CD4-positive, alpha-beta memory T cell (primary cell): ENCODE measurements around the gene GPC6. TPM values are rescaled to one million over a fixed set of nuclear protein-coding genes. Genes with fewer than 3 reads are reported as not detected.

Experiments
- CTCF ChIA-PET: fragments of 350-600 bp; sonication (Branson Sonifier 250); formaldehyde crosslinking; loops from one replicate; lab custom pipeline; 2021; ENCODE audit warnings: inconsistent platforms; ENCODE audit not compliant: partially characterized antibody; lab: Charles Lee
- POLR2A ChIA-PET: fragments of 350-600 bp; sonication (Branson Sonifier 250); formaldehyde crosslinking; loops from one replicate; lab custom pipeline; 2021; ENCODE audit not compliant: partially characterized antibody; lab: Charles Lee
- DNase-seq, 5 donors: peaks; one replicate each; pipeline versions ENCODE4 v3.0.0 to v3.0.0-alpha.2; 2020 to 2022; ENCODE audit warnings: mixed read lengths in 1 of 5
- H3K27ac ChIP-seq: one replicate; pipeline ENCODE4 v1.7.0; 2013; ENCODE audit warnings: low read depth, low read length
- H3K27me3 ChIP-seq: 2 replicates; pipeline ENCODE4 v1.7.0; 2013; ENCODE audit warnings: mild to moderate bottlenecking, low read length, moderate library complexity; ENCODE audit not compliant: insufficient read depth
- H3K36me3 ChIP-seq: 2 replicates; pipeline ENCODE4 v1.7.0; 2013; ENCODE audit warnings: mild to moderate bottlenecking, low read length, moderate library complexity; ENCODE audit not compliant: insufficient read depth
- H3K4me1 ChIP-seq: 2 replicates; pipeline ENCODE4 v1.7.0; 2013; ENCODE audit warnings: mild to moderate bottlenecking, low read length, moderate library complexity; ENCODE audit not compliant: insufficient read depth
- H3K4me3 ChIP-seq, 2 donors: one replicate each; pipeline ENCODE4 v1.7.0; 2013; ENCODE audit warnings: low read length in 2 of 2, mild to moderate bottlenecking in 1 of 2
- H3K9me3 ChIP-seq, 2 donors: one replicate each; pipeline ENCODE4 v1.7.0; 2013; ENCODE audit warnings: low read length in 2 of 2, control low read depth in 1 of 2; ENCODE audit not compliant: control insufficient read depth in 1 of 2
- H3K27ac Mint-ChIP-seq, 7 donors: one replicate each; pipeline ENCODE4 v1.8.0; 2020 to 2021; ENCODE audit warnings: mixed read lengths in 7 of 7, mild to moderate bottlenecking in 6 of 7, inconsistent platforms in 3 of 7, moderate library complexity in 3 of 7
- H3K27me3 Mint-ChIP-seq, 2 donors: one replicate each; pipeline ENCODE4 v1.8.0; 2020 to 2021; ENCODE audit warnings: mixed read lengths in 2 of 2
- H3K36me3 Mint-ChIP-seq, 2 donors: one replicate each; pipeline ENCODE4 v1.8.0; 2020 to 2021; ENCODE audit warnings: mixed read lengths in 2 of 2, inconsistent platforms in 1 of 2, mild to moderate bottlenecking in 1 of 2
- H3K4me1 Mint-ChIP-seq, 4 donors: one replicate each; pipeline ENCODE4 v1.8.0; 2020 to 2021; ENCODE audit warnings: mixed read lengths in 4 of 4, mild to moderate bottlenecking in 1 of 4
- H3K4me3 Mint-ChIP-seq, 8 donors: one replicate each; pipeline ENCODE4 v1.8.0; 2020 to 2021; ENCODE audit warnings: mixed read lengths in 8 of 8, mild to moderate bottlenecking in 7 of 8, moderate library complexity in 6 of 8, inconsistent platforms in 3 of 8
- H3K9me3 Mint-ChIP-seq, 8 donors: one replicate each; pipeline ENCODE4 v1.8.0; 2020 to 2021; ENCODE audit warnings: mixed read lengths in 8 of 8, mild to moderate bottlenecking in 5 of 8, inconsistent platforms in 3 of 8, moderate library complexity in 1 of 8
- intact Hi-C: fragments of 100-400 bp; cut with micrococcal nuclease; formaldehyde crosslinking; loops from one replicate; pipeline ENCODE4 v1.15.1; 2023
- polyA plus RNA-seq, 2 donors: library from polyadenylated mRNA; unstranded; fragments of 300-500 nt; fragmentation: Illumina TruSeq; gene quantifications; one replicate each; pipeline ENCODE4 v1.2.3, GENCODE V29; 2021
- total RNA-seq, 2 experiments: library from RNA; stranded (reverse); gene quantifications; one replicate each; pipeline ENCODE4 v1.2.3, GENCODE V29; 2021

Gene GPC6
- total and polyA plus RNA-seq, 4 experiments from 2014 or later, result not detected

DNA sequence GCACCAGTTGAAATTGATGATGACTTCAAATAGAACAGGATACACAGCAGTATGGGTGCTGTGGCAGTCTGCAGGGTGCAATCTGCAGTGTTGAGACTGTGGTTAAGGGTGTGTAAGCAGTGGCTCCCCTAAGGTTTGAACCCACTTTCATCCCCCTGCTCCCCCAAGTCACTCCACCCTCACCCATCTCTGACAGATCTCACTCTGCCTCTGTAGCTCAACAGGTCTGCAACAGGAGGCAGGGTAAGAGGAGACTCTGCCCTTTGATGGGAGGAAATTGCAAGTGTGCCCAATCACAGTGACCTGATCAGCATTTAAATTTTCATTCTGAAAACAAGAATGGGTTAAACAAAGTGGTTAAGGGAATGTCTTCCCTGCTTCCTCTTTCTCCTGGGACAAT is 1160.4 kb downstream of the GPC6 start:
- Mint-ChIP-seq H3K4me3 (no peak overlapping the region), H3K27ac (no peak overlapping the region), H3K27me3 (peaks cover 4 to 8% of the 10 kb centered on the region in 2 donors)

DNA sequence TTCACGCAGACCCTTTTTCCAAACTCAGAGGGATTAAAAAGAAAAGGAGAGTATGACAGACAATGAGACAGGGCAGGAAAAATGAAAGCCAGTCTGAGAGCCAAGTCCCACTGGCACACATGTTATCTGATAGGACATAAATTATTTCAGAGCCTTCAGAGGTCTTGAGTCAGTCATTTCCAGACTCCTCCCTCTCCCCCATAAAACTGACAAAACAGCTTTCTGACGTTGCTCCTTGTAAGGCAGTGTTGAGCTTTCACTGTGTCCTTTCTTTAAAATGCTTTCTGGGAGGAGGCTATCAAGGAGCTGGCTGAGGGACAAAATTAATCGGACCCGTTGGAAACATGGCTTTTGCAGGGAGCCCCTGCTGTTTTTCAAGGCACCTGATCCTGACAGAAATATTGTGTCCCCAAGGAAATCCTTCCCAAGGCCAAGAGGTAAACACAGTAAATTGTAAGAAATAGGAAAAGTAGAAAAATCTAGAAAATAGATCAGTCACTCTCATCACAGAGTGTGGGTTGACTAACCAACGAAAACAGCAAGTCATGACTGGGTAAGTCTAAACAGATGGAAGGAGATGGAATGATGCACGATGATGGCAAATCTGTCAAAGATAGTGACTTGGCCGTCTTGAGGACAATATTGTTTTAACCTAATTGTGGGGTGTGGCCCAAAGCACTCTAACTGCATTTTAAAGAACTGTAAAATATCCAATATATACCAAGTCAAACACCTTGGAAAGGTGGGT is 1163.2 kb downstream of the GPC6 start:
- Histone ChIP-seq H3K27ac (no peak overlapping the region), H3K9me3 (no peaks in the 10 kb centered on the region), H3K4me1 (no peaks in the 10 kb centered on the region), H3K4me3 (no peak overlapping the region), H3K27me3 (no peaks in the 10 kb centered on the region), H3K36me3 (no peaks in the 10 kb centered on the region)
- Mint-ChIP-seq H3K4me1 (no peaks in the 10 kb centered on the region), H3K4me3 (no peak overlapping the region), H3K36me3 (no peaks in the 10 kb centered on the region), H3K9me3 (peaks cover 0 to 2% (median 0%) of the 10 kb centered on the region in 8 donors), H3K27ac (no peak overlapping the region), H3K27me3 (no peaks in the 10 kb centered on the region)
- DNase-seq, result no peak
- intact Hi-C loops, result no loop called here
- ChIA-PET POLR2A (no interaction called here), CTCF (no interaction called here)

More for the DNA sequence above, 1160.4 kb downstream of the GPC6 start:
- Histone ChIP-seq H3K27ac (no peak overlapping the region), H3K36me3 (no peaks in the 10 kb centered on the region), H3K9me3 (no peaks in the 10 kb centered on the region), H3K4me1 (no peaks in the 10 kb centered on the region), H3K4me3 (no peak overlapping the region), H3K27me3 (no peaks in the 10 kb centered on the region)
- ChIA-PET POLR2A (no interaction called here), CTCF (no interaction called here)
- no peak for DNase-seq
- intact Hi-C loops, result no loop called here
- Mint-ChIP-seq H3K4me1 (no peaks in the 10 kb centered on the region), H3K9me3 (no peaks in the 10 kb centered on the region), H3K36me3 (no peaks in the 10 kb centered on the region)

DNA sequence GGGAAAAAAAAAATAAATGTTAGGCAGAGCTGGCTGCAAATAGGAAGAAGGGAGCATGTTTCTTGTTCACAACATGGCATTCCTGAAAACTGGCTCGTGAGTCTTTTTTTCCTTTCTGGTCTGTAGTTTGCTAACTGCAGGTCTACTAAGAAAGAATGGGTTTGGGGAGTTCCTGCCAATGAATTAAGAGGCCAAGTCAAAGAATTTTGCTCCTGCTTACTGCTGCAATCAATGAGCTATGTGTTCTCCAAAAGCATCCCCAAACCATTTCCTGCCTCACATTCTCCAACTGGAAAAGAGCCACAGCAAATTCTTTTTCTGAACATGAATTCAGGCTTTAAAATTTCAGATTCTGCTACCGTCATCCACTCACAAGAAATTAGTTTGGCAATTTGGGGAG is 1164.3 kb downstream of the GPC6 start:
- Histone ChIP-seq H3K27me3 (no peaks in the 10 kb centered on the region), H3K4me3 (no peak overlapping the region), H3K36me3 (no peaks in the 10 kb centered on the region), H3K27ac (no peak overlapping the region), H3K4me1 (no peaks in the 10 kb centered on the region), H3K9me3 (no peaks in the 10 kb centered on the region)
- Mint-ChIP-seq H3K4me3 (no peak overlapping the region), H3K36me3 (no peaks in the 10 kb centered on the region), H3K4me1 (no peaks in the 10 kb centered on the region), H3K27me3 (no peaks in the 10 kb centered on the region), H3K9me3 (peaks cover 0 to 2% (median 0%) of the 10 kb centered on the region in 8 donors), H3K27ac (no peak overlapping the region)
- intact Hi-C loops, result no loop called here
- DNase-seq, result no peak
- POLR2A ChIA-PET, result no interaction called here
- CTCF ChIA-PET, result no interaction called here

DNA sequence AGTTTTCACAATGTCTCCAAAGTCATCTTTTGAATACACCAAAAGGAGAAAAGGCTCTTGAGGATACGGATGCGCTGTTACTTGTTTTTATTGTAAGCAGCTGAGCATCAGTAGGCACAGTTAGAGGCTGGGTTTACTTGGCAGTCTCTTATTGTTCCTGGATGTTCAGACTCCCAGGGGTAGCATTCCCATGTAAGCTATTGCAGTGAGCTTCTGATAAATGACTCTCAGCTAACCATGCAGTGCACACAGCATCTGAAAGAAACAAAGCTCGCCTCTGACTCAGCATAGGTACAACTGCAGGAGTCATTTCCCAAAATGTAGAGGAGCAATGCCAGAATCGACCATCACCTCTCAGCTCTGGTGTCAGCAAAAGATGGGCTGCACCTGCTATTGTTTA is 1168.1 kb downstream of the GPC6 start:
- DNase-seq, result no peak
- Mint-ChIP-seq H3K4me1 (no peaks in the 10 kb centered on the region), H3K36me3 (no peaks in the 10 kb centered on the region), H3K9me3 (peaks cover 0 to 2% (median 0%) of the 10 kb centered on the region in 8 donors), H3K27me3 (peaks cover 1 to 3% of the 10 kb centered on the region in 2 donors), H3K27ac (no peak overlapping the region), H3K4me3 (no peak overlapping the region)
- Histone ChIP-seq H3K27ac (no peak overlapping the region), H3K4me3 (no peak overlapping the region), H3K27me3 (no peaks in the 10 kb centered on the region), H3K36me3 (no peaks in the 10 kb centered on the region), H3K4me1 (no peaks in the 10 kb centered on the region), H3K9me3 (no peaks in the 10 kb centered on the region)
- intact Hi-C loops, result no loop called here
- ChIA-PET CTCF (interaction anchor here (1.4 to 1.5 kb wide), 2 partner anchors 11 to 223 kb away, joined by 3 read pairs; no protein-coding TSS in a partner anchor), POLR2A (no interaction called here)

DNA sequence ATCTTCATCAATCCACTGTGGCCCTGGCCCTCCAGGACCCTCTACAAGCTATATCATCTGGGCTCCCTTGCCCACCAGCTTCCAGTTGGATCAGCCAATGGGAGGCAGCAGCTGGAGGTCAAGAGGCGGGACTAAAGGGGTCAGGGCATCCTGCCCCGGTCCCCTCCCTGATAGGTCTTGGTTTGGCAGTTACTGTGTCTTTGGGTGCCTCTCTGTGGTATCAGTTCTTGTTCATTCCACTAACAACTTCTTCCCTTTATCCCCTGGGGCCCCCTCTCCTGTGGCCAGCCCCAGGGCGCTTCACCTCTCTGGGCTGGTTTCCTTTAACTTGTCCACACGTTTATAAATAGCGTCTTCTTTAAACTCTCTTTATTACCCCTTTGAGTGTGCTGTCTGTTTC is 1169.3 kb downstream of the GPC6 start:
- intact Hi-C loops, result no loop called here
- Mint-ChIP-seq H3K4me1 (no peaks in the 10 kb centered on the region), H3K4me3 (no peak overlapping the region), H3K27me3 (peaks cover 1 to 3% of the 10 kb centered on the region in 2 donors), H3K9me3 (peaks cover 0 to 2% (median 0%) of the 10 kb centered on the region in 8 donors), H3K27ac (no peak overlapping the region), H3K36me3 (no peaks in the 10 kb centered on the region)
- H3K27ac ChIP-seq, result no peak overlapping the region
- ChIA-PET CTCF (interaction anchor here (1.4 to 1.5 kb wide), 2 partner anchors 10 to 222 kb away, joined by 3 read pairs; no protein-coding TSS in a partner anchor), POLR2A (no interaction called here)
- no peaks in the 10 kb centered on the region for H3K36me3 ChIP-seq
- H3K9me3 ChIP-seq, result no peaks in the 10 kb centered on the region
- no peak overlapping the region for H3K4me3 ChIP-seq
- H3K27me3 ChIP-seq, result no peaks in the 10 kb centered on the region
- DNase-seq, result no peak
- H3K4me1 ChIP-seq, result no peaks in the 10 kb centered on the region

DNA sequence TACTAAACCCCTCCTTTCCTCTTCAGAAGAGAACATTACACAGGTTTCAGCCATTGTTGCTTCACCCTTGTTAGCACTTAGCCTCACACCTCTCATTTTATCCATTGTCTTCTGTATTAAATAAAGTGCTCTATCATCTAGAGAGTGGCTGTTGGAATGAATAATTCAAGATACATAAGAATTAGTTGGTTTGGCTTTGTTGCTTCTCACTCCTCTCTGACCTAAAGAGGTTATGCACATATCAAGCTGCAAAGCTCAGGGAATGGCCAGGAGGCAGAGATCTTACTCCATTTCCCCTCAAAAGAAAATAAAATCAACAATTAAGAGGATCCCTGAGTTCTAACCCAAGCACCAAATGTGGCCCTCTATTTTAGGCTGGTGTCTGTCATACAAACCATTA is 1173.2 kb downstream of the GPC6 start:
- Histone ChIP-seq H3K9me3 (no peaks in the 10 kb centered on the region), H3K36me3 (no peaks in the 10 kb centered on the region), H3K4me1 (no peaks in the 10 kb centered on the region), H3K27me3 (no peaks in the 10 kb centered on the region), H3K27ac (no peak overlapping the region), H3K4me3 (no peak overlapping the region)
- H3K9me3 Mint-ChIP-seq, result no peaks in the 10 kb centered on the region
- DNase-seq, result no peak
- no peak overlapping the region for H3K4me3 Mint-ChIP-seq
- CTCF ChIA-PET, result no interaction called here
- H3K36me3 Mint-ChIP-seq, result no peaks in the 10 kb centered on the region
- intact Hi-C loops, result no loop called here
- H3K4me1 Mint-ChIP-seq, result no peaks in the 10 kb centered on the region
- H3K27ac Mint-ChIP-seq, result no peak overlapping the region
- H3K27me3 Mint-ChIP-seq, result peaks cover 1 to 3% of the 10 kb centered on the region in 2 donors
- POLR2A ChIA-PET, result no interaction called here

DNA sequence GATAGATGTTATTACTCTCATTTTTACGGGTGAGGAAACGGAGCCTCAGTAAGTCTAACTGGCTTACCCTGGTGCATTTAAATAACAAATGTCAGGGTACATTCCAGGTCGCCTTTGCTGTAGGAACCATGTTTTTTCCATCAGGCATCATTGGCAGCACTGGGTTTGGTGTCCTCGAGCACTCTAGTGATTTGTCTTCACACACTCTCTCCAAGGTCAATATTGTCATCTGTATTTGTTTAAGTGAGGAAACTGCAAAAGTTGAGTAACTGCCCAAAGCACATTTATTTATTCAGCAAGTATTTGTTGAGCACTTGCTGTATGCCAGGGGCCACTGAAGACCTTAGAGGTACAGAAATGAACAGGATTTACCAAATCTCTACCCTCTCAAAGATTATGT is 1174.3 kb downstream of the GPC6 start:
- H3K9me3 Mint-ChIP-seq, result no peaks in the 10 kb centered on the region
- Histone ChIP-seq H3K4me1 (no peaks in the 10 kb centered on the region), H3K27me3 (no peaks in the 10 kb centered on the region), H3K27ac (no peak overlapping the region), H3K9me3 (no peaks in the 10 kb centered on the region), H3K36me3 (no peaks in the 10 kb centered on the region), H3K4me3 (no peak overlapping the region)
- DNase-seq, result no peak
- H3K27ac Mint-ChIP-seq, result no peak overlapping the region
- CTCF ChIA-PET, result no interaction called here
- H3K36me3 Mint-ChIP-seq, result no peaks in the 10 kb centered on the region
- intact Hi-C loops, result no loop called here
- POLR2A ChIA-PET, result no interaction called here
- no peaks in the 10 kb centered on the region for H3K4me1 Mint-ChIP-seq
- no peak overlapping the region for H3K4me3 Mint-ChIP-seq
- H3K27me3 Mint-ChIP-seq, result peaks cover 1 to 3% of the 10 kb centered on the region in 2 donors
